BLaER1 treated with 17β-estradiol and CSF1 and Interleukin-3, amounts not matched to agents 10 nM and 100 nM (cell line): ENCODE measurements around the gene ERCC6L2.
A peak's percentile ranks its signal among the peaks of the same experiment; 100 is the strongest.

ENCODE experiments used
- H3K27ac ChIP-seq, 11 experiments: shearing (Covaris generic); formaldehyde crosslinking; 2 replicates each; pipeline ENCODE4 v1.8.1; 2022
- H3K27me3 ChIP-seq, 11 experiments: shearing (Covaris generic); formaldehyde crosslinking; 2 replicates each; pipeline ENCODE4 v1.8.1; 2022
- H3K36me3 ChIP-seq, 11 experiments: shearing (Covaris generic); formaldehyde crosslinking; 2 replicates each; pipeline ENCODE4 v1.8.1; 2022
- H3K4me1 ChIP-seq, 10 experiments: shearing (Covaris generic); formaldehyde crosslinking; 2 replicates each; pipeline ENCODE4 v1.8.1; 2022
- H3K4me2 ChIP-seq, 11 experiments: shearing (Covaris generic); formaldehyde crosslinking; 2 replicates each; pipeline ENCODE4 v1.8.1; 2022
- H3K4me3 ChIP-seq, 10 experiments: shearing (Covaris generic); formaldehyde crosslinking; 2 replicates each; pipeline ENCODE4 v1.8.1; 2022
- H3K9ac ChIP-seq, 11 experiments: shearing (Covaris generic); formaldehyde crosslinking; 2 replicates each; pipeline ENCODE4 v1.8.1; 2022
- H3K9me3 ChIP-seq, 11 experiments: shearing (Covaris generic); formaldehyde crosslinking; replicated peaks in 1 of 11; 2 replicates each; pipeline ENCODE4 v1.8.1; 2022
- H4K20me1 ChIP-seq, 11 experiments: shearing (Covaris generic); formaldehyde crosslinking; 2 replicates each; pipeline ENCODE4 v1.8.1; 2022
- Cebpa-rat ChIP-seq, 11 experiments: shearing (Covaris generic); IDR thresholded peaks; 2 replicates each; pipeline ENCODE4 v1.8.1; 2022

The ERCC6L2 gene, protein sequence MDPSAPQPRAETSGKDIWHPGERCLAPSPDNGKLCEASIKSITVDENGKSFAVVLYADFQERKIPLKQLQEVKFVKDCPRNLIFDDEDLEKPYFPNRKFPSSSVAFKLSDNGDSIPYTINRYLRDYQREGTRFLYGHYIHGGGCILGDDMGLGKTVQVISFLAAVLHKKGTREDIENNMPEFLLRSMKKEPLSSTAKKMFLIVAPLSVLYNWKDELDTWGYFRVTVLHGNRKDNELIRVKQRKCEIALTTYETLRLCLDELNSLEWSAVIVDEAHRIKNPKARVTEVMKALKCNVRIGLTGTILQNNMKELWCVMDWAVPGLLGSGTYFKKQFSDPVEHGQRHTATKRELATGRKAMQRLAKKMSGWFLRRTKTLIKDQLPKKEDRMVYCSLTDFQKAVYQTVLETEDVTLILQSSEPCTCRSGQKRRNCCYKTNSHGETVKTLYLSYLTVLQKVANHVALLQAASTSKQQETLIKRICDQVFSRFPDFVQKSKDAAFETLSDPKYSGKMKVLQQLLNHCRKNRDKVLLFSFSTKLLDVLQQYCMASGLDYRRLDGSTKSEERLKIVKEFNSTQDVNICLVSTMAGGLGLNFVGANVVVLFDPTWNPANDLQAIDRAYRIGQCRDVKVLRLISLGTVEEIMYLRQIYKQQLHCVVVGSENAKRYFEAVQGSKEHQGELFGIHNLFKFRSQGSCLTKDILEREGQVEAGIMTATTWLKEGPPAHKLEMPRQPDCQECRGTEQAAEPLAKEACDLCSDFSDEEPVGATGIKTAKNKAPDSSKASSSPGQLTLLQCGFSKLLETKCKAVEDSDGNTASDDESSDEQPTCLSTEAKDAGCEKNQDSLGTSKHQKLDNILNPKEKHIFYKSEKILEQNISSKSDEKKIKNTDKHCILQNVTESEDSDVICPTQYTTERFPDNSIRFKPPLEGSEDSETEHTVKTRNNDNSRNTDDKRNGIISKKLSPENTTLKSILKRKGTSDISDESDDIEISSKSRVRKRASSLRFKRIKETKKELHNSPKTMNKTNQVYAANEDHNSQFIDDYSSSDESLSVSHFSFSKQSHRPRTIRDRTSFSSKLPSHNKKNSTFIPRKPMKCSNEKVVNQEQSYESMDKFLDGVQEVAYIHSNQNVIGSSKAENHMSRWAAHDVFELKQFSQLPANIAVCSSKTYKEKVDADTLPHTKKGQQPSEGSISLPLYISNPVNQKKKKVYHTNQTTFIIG (N-terminal part only)

GRCh38 chr9:95875305-95876137, at the start of gene ERCC6L2:
TSS of gene ERCC6L2 (plus strand) at chr9:95875691. CDS start at chr9:95876039, 348 bp downstream.
- TF ChIP-seq Cebpa-rat (IDR thresholded peaks at IDR 0.05) = no peak
- Histone ChIP-seq H3K4me3 (no peak within 1 kb of the TSS), H3K4me1 (peaks cover 9 to 22% (median 12%) of the 10 kb centered on the region in 10 experiments), H4K20me1 (peaks cover 0 to 14% (median 0%) of the 10 kb centered on the region in 11 experiments; a peak in 5 of 22 replicates), H3K4me2 (peak within 1 kb of the TSS in 6 of 11 experiments; percentile 85 to 96 (median 92); a peak in 18 of 22 replicates), H3K9ac (no peak within 1 kb of the TSS), H3K36me3 (peaks cover 0 to 51% (median 22%) of the 10 kb centered on the region in 11 experiments; a peak in 16 of 22 replicates), H3K9me3 (peaks cover 0 to 15% (median 4%) of the 10 kb centered on the region in 11 experiments; a peak in 9 of 22 replicates), H3K27me3 (no peaks in the 10 kb centered on the region), H3K27ac (no peak within 1 kb of the TSS)

DNA sequence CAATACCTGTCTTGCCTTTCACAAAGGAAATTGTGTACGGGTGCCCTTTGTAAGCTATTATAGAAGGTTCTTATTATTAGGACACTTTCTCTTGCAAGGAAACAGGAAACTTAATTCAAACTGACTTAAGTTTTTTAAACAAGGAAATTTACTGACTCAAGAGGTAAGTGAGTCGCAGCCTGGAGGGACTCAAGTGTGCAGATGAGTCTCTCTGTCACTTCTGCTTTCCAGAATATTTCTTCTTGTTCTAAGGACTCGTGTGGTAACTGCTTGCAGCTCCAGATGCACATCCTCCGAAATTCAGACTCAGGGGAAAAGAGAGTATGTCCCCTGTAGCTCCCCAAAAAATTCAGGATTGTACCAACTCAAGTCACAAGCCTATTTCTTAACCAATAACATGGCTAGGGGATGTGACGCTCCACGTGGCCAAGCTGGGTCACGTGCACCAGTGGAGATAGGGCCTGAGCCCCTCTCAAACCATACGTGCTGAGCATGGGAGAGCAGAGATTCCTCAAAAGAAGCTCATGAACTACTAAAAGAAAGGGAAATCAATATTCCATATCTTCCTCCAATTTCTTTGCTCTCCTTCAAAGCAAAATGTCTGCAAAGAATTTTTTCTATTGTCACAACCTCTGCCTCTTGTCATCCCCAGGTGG, 49.2 kb upstream of the ERCC6L2 start:
- TF ChIP-seq Cebpa-rat (IDR thresholded peaks at IDR 0.05) = no peak

DNA sequence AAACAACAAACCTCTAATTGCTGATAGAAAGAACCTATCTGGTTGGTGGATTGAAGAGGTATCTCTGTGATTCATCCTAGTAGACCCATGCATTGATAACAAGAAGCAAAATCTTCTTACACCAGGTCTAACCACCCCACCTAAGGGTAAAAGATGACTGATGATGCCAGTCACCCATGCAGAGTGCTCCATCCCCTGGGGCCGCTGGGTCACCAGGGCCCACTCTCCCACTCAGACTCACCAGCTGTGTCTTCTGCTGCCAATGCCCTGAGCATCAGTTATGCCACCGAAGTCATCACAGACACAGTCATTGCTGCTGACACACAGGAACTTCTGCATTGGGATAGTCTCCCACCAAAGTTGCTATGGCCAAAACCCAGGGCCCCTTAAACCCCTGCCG, 44.7 kb upstream of the ERCC6L2 start:
- Histone ChIP-seq H3K9ac (no peak overlapping the region), H3K4me1 (peaks cover 0 to 14% (median 11%) of the 10 kb centered on the region in 10 experiments; a peak in 17 of 20 replicates), H3K27me3 (no peaks in the 10 kb centered on the region), H3K4me2 (no peak overlapping the region), H4K20me1 (no peaks in the 10 kb centered on the region), H3K27ac (no peak overlapping the region), H3K9me3 (no peaks in the 10 kb centered on the region), H3K36me3 (no peaks in the 10 kb centered on the region), H3K4me3 (no peak overlapping the region)
- no peak for TF ChIP-seq Cebpa-rat (IDR thresholded peaks at IDR 0.05)

More for the DNA sequence above, 49.2 kb upstream of the ERCC6L2 start:
- Histone ChIP-seq H3K27me3 (no peaks in the 10 kb centered on the region), H3K9me3 (no peaks in the 10 kb centered on the region), H3K9ac (no peak overlapping the region), H3K4me3 (no peak overlapping the region), H3K4me2 (peak overlapping the region in 9 of 11 experiments; percentile 41 to 66 (median 60); a peak in 17 of 22 replicates), H3K4me1 (peaks cover 20 to 42% (median 35%) of the 10 kb centered on the region in 10 experiments), H3K27ac (peak overlapping the region in 6 of 11 experiments; percentile 21 to 53 (median 42); a peak in 8 of 22 replicates), H4K20me1 (no peaks in the 10 kb centered on the region), H3K36me3 (no peaks in the 10 kb centered on the region)

GRCh38 chr9:95831810-95832209, 43.7 kb upstream of the ERCC6L2 start:
- H4K20me1 ChIP-seq = no peaks in the 10 kb centered on the region
- H3K4me3 ChIP-seq = no peak overlapping the region
- H3K9me3 ChIP-seq = no peaks in the 10 kb centered on the region
- no peaks in the 10 kb centered on the region for H3K27me3 ChIP-seq
- no peak overlapping the region for H3K9ac ChIP-seq
- no peak for TF ChIP-seq Cebpa-rat (IDR thresholded peaks at IDR 0.05)
- no peak overlapping the region for H3K4me2 ChIP-seq
- peaks cover 0 to 3% (median 1%) of the 10 kb centered on the region in 10 experiments; a peak in 9 of 20 replicates for H3K4me1 ChIP-seq
- no peaks in the 10 kb centered on the region for H3K36me3 ChIP-seq
- no peak overlapping the region for H3K27ac ChIP-seq

DNA sequence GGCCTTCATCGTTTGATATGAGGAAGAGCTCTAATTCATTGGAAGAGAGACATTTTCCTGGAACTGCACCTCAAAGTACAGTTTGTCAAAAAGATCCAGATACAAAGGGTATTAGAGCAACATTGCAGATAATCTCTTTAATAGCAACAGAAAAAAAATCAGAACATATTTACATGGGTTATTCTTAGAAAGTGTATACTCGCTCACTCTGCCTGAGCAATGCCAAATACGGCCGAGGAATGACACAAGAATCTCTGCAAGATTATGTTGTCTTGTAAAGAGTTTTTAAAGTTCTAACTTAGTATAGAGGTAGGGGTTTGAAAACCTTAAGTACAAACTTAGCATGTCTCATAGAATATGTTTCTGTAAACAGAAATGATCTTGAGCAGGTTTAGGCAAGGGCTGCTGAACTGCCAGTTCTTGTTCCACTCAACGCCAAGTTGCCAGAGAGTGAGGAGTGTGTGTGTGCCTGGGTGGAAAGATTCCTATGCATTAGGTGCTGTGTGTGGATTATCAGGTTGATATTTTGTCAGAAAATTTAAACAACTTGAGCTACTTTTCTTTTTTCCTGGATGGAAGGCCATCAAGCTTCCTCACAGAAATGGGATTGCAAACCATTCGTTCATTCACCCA, 41.8 kb upstream of the ERCC6L2 start:
- Histone ChIP-seq H3K4me3 (no peak overlapping the region), H3K4me2 (no peak overlapping the region), H3K27ac (no peak overlapping the region), H3K36me3 (no peaks in the 10 kb centered on the region), H4K20me1 (no peaks in the 10 kb centered on the region), H3K4me1 (no peaks in the 10 kb centered on the region), H3K9ac (no peak overlapping the region), H3K27me3 (no peaks in the 10 kb centered on the region), H3K9me3 (no peaks in the 10 kb centered on the region)
- TF ChIP-seq Cebpa-rat (IDR thresholded peaks at IDR 0.05) = no peak

DNA sequence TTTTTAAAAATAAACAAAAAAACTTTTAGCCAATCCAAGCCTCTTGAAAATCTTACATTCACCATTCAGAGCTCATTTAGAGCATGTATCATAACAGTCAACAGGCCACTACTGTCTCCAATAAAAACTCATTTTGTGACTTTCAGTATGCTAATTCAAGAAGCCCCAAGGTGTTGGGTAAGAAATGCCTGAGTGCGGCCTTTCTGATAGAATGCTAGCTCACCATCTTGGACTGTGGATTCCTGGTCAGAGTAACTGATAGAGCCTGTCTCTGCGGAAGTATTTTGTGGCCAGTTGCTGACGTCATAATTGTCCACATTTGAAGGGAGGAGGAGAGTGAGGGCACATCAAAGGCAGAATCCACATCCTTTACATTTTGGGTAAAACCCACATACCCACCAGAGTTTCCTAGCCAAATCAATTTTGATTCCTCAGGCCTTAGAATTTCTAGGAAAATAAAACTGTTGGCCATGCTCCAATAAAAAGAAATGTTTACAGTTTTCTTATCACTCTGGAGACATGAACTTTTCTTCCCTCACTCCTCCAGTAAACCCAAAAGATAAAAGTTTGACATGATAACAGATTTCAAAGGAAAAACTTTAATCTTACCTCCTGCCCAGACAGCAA, 41.1 kb upstream of the ERCC6L2 start:
- Histone ChIP-seq H3K27ac (no peak overlapping the region), H3K36me3 (no peaks in the 10 kb centered on the region), H3K9me3 (peaks cover 0 to 6% (median 0%) of the 10 kb centered on the region in 11 experiments; a peak in 3 of 22 replicates), H3K4me1 (no peaks in the 10 kb centered on the region), H3K4me3 (no peak overlapping the region), H3K9ac (no peak overlapping the region), H4K20me1 (no peaks in the 10 kb centered on the region), H3K27me3 (no peaks in the 10 kb centered on the region), H3K4me2 (no peak overlapping the region)
- no peak for TF ChIP-seq Cebpa-rat (IDR thresholded peaks at IDR 0.05)

DNA sequence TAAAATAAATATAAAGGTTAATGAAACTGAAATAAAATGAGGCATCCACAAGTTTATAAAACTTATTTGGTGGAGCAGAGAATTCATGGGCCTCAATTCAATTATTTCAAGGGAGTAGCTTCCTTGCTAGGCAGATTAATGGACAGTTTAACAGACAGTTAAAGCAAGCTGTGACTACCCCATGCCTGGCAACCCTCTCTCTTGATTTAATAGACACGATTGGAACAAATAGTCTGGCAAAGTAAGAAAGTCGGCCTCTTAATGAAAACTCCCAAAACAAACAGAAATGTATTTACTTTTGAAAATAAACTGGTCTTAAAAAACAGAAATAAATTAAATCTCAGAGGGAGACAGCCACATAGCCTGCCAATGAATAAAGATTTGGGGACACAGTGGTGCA, 40.1 kb upstream of the ERCC6L2 start:
- Histone ChIP-seq H4K20me1 (no peaks in the 10 kb centered on the region), H3K4me1 (no peaks in the 10 kb centered on the region), H3K27ac (no peak overlapping the region), H3K36me3 (no peaks in the 10 kb centered on the region), H3K27me3 (no peaks in the 10 kb centered on the region), H3K9me3 (peaks cover 0 to 6% (median 0%) of the 10 kb centered on the region in 11 experiments; a peak in 3 of 22 replicates), H3K9ac (no peak overlapping the region), H3K4me2 (no peak overlapping the region), H3K4me3 (no peak overlapping the region)
- no peak for TF ChIP-seq Cebpa-rat (IDR thresholded peaks at IDR 0.05)
